Stimulated activated CD4-positive, alpha-beta T cell treated with anti-CD3 and anti-CD28 coated beads, TNF-alpha, amount 100 ng/mL, for 24 hours (primary cell): ENCODE data around the gene DYNC1H1.

Source experiments
- DNase-seq, 3 experiments: peaks; one replicate each; pipeline ENCODE4 v3.0.0-alpha.2; 2020; ENCODE audit warnings: low read depth in 3 of 3

The DYNC1H1 gene

GRCh38 chr14:102088012-102088792 lies 123.8 kb downstream of the DYNC1H1 start:
- DNase-seq = peak; percentile 29 to 72 (median 30)

- no peak for DNase-seq
Observed at GRCh38 chr14:102089621-102090343, 125.4 kb downstream of the DYNC1H1 start.

- DNase-seq = no peak
Observed at GRCh38 chr14:102090713-102091112, 126.3 kb downstream of the DYNC1H1 start.

- DNase-seq = no peak
Observed at GRCh38 chr14:102092806-102093205, 128.4 kb downstream of the DYNC1H1 start.

GRCh38 chr14:102094101-102094500 lies 129.7 kb downstream of the DYNC1H1 start:
- DNase-seq = no peak

GRCh38 chr14:102095231-102095870 lies 131.0 kb downstream of the DYNC1H1 start:
- no peak for DNase-seq

GRCh38 chr14:102095871-102096568 lies 131.6 kb downstream of the DYNC1H1 start:
- DNase-seq = no peak

- peak; percentile 40 to 69 (median 54) for DNase-seq
Observed at GRCh38 chr14:102096569-102097188, 132.3 kb downstream of the DYNC1H1 start.

- no peak for DNase-seq
Observed at GRCh38 chr14:102097441-102098135, 133.2 kb downstream of the DYNC1H1 start.

GRCh38 chr14:102103062-102103695 lies 138.8 kb downstream of the DYNC1H1 start:
- DNase-seq = no peak

- DNase-seq = no peak
Observed at GRCh38 chr14:102105369-102105768, 141.0 kb downstream of the DYNC1H1 start.
